T-cell (primary cell): ENCODE measurements around the gene YWHAB. TPM values are rescaled to one million over a fixed set of nuclear protein-coding genes. Genes with fewer than 3 reads are reported as not detected.

Experiments used
- ATAC-seq, 4 experiments: fragments of 200-7000 bp in 3 of 4; fragments of 150-1000 bp in 1 of 4; cut with Tn5 transposase; replicated peaks in 1 of 4; 1 replicate in 3 of 4; 2 replicates in 1 of 4; pipeline ENCODE4 v1.10.0; 2021; ENCODE audit warnings: moderate library complexity in 3 of 4, mild to moderate bottlenecking in 2 of 4, moderate number of reproducible peaks in 1 of 4
- CTCF ChIA-PET, 2 donors: fragments of 300-600 bp; sonication (Branson Sonifier 250); formaldehyde crosslinking; loops; one replicate each; lab custom pipeline; 2022; ENCODE audit warnings: antibody characterized with exemption in 2 of 2; lab: Charles Lee
- POLR2A ChIA-PET, 2 donors: fragments of 300-600 bp; sonication (Branson Sonifier 250); formaldehyde crosslinking; loops; one replicate each; lab custom pipeline; 2022; ENCODE audit warnings: antibody characterized with exemption in 2 of 2; lab: Charles Lee
- DNase-seq, 35 experiments: peaks; one replicate each; pipeline versions ENCODE4 v3.0.0 to v3.0.0-alpha.2; 2013 to 2023
- H3K27ac ChIP-seq: one replicate; pipeline ENCODE4 v1.5.1; 2013; ENCODE audit warnings: low read length
- H3K27me3 ChIP-seq, 2 experiments: replicated peaks in 1 of 2; 1 replicate in 1 of 2; 2 replicates in 1 of 2; pipeline versions ENCODE4 v1.6.1 to v1.7.0; 2013; ENCODE audit warnings: low read length in 1 of 2, mixed read lengths in 1 of 2; ENCODE audit not compliant: control insufficient read depth in 2 of 2, insufficient read depth in 2 of 2; ENCODE audit errors: extremely low read depth in 1 of 2
- H3K36me3 ChIP-seq, 2 donors: 1 replicate in 1 of 2; 2 replicates in 1 of 2; pipeline versions ENCODE4 v1.6.1 to v1.7.0; 2013; ENCODE audit warnings: low read length in 1 of 2; ENCODE audit not compliant: control insufficient read depth in 2 of 2, insufficient read depth in 1 of 2; ENCODE audit errors: extremely low read depth in 1 of 2
- H3K4me1 ChIP-seq, 2 experiments: 1 replicate in 1 of 2; 2 replicates in 1 of 2; pipeline versions ENCODE4 v1.6.1 to v1.7.0; 2013; ENCODE audit warnings: low read length in 2 of 2, mixed read lengths in 1 of 2; ENCODE audit not compliant: insufficient read depth in 2 of 2, control insufficient read depth in 1 of 2; ENCODE audit errors: extremely low read depth in 1 of 2
- H3K4me3 ChIP-seq, 2 donors: 1 replicate in 1 of 2; 2 replicates in 1 of 2; pipeline versions ENCODE4 v1.5.1 to v1.7.0; 2013; ENCODE audit warnings: mild to moderate bottlenecking in 2 of 2, low read length in 1 of 2, moderate library complexity in 1 of 2; ENCODE audit not compliant: control insufficient read depth in 1 of 2; ENCODE audit errors: extremely low read depth in 1 of 2
- H3K9me3 ChIP-seq: 2 replicates; pipeline ENCODE4 v1.7.0; 2013
- H3K27ac Mint-ChIP-seq, 2 donors: one replicate each; pipeline ENCODE4 v1.8.0; 2020 to 2021; ENCODE audit warnings: mild to moderate bottlenecking in 2 of 2, mixed read lengths in 2 of 2
- H3K27me3 Mint-ChIP-seq, 2 donors: one replicate each; pipeline ENCODE4 v1.8.0; 2021 to 2022; ENCODE audit warnings: mixed read lengths in 2 of 2
- H3K36me3 Mint-ChIP-seq: one replicate; pipeline ENCODE4 v1.8.0; 2021; ENCODE audit warnings: mixed read lengths
- H3K4me1 Mint-ChIP-seq, 3 donors: one replicate each; pipeline ENCODE4 v1.8.0; 2020 to 2022; ENCODE audit warnings: mixed read lengths in 3 of 3, mild to moderate bottlenecking in 1 of 3
- H3K4me3 Mint-ChIP-seq, 3 donors: one replicate each; pipeline ENCODE4 v1.8.0; 2020 to 2022; ENCODE audit warnings: mild to moderate bottlenecking in 3 of 3, mixed read lengths in 3 of 3, moderate library complexity in 3 of 3
- H3K9me3 Mint-ChIP-seq, 3 donors: one replicate each; pipeline ENCODE4 v1.8.0; 2020 to 2022; ENCODE audit warnings: mixed read lengths in 3 of 3
- WGBS: methylation state at CpG from one replicate; pipeline ENCODE4 v1.1.5; 2013; ENCODE audit warnings: missing lambda C conversion rate; ENCODE audit not compliant: insufficient coverage; 5-methylcytosine and 5-hydroxymethylcytosine counted together
- total RNA-seq, 35 experiments: library from RNA in 6 of 35; stranded (reverse) in 6 of 35; fragments of 120-200 nt in 1 of 35; gene quantifications; one replicate each; pipeline versions ENCODE4 v1.2.1 to v1.2.4 and lab custom pipeline; 2013 to 2026

Gene YWHAB
- total RNA-seq, 5 donors from 2014 or later (not counting 1 experiment from before 2014, with no cell fraction given) = 198 to 233 (median 205) TPM

- H3K9me3 Mint-ChIP-seq = no peaks in the 10 kb centered on the region
- Histone ChIP-seq H3K4me1 (peaks cover 16 to 38% of the 10 kb centered on the region in 2 experiments), H3K4me3 (peak overlapping the region; percentile 77 to 82), H3K27me3 (no peaks in the 10 kb centered on the region), H3K36me3 (peaks cover 0 to 2% of the 10 kb centered on the region in 2 donors), H3K9me3 (no peaks in the 10 kb centered on the region), H3K27ac (peak overlapping the region; percentile 72)
- POLR2A ChIA-PET = interaction anchor here in 1 of 2 donors (0.6 to 0.7 kb wide), 2 partner anchors 13 to 1373 kb away, joined by 3 to 4 read pairs; no protein-coding TSS in a partner anchor
- H3K4me1 Mint-ChIP-seq = peaks cover 64 to 67% (median 64%) of the 10 kb centered on the region in 3 donors
- peak; percentile 1 to 5 (median 2) for ATAC-seq
- WGBS = 2% methylated on average over 10 of the region's 14 CpGs
- H3K4me3 Mint-ChIP-seq = peak overlapping the region; percentile 93 to 96 (median 95)
- no peaks in the 10 kb centered on the region for H3K27me3 Mint-ChIP-seq
- CTCF ChIA-PET = interaction anchor here in 1 of 2 donors (0.7 to 1.4 kb wide), 4 partner anchors 10 to 1294 kb away, joined by 3 to 4 read pairs (median 4); partner anchors contain the start of genes IFT52 and PABPC1L
- DNase-seq = peak in 1 of 35 experiments; percentile 12
- H3K36me3 Mint-ChIP-seq = peaks cover 4% of the 10 kb centered on the region
- H3K27ac Mint-ChIP-seq = peak overlapping the region; percentile 96 to 98
Observed at GRCh38 chr20:44884907-44885391, 556 bp upstream of the YWHAB start.

- peaks cover 23 to 46% of the 10 kb centered on the region in 2 experiments for H3K4me1 ChIP-seq
- no peak for DNase-seq
- no peak for ATAC-seq
- Mint-ChIP-seq H3K4me1 (peaks cover 72 to 79% (median 74%) of the 10 kb centered on the region in 3 donors), H3K27me3 (no peaks in the 10 kb centered on the region), H3K4me3 (peak overlapping the region; percentile 93 to 97 (median 96)), H3K36me3 (peaks cover 4% of the 10 kb centered on the region), H3K9me3 (no peaks in the 10 kb centered on the region), H3K27ac (peak overlapping the region; percentile 94 to 97)
- WGBS = no CpG with 5 or more reads among the region's 8 CpGs
- POLR2A ChIA-PET = no interaction called here
- H3K27ac ChIP-seq = peak overlapping the region; percentile 78
- no peaks in the 10 kb centered on the region for H3K9me3 ChIP-seq
- H3K27me3 ChIP-seq = no peaks in the 10 kb centered on the region
- CTCF ChIA-PET = no interaction called here
- peak overlapping the region; percentile 77 to 82 for H3K4me3 ChIP-seq
- peaks cover 0 to 2% of the 10 kb centered on the region in 2 donors for H3K36me3 ChIP-seq
Observed at GRCh38 chr20:44886266-44886651, 754 bp downstream of the YWHAB start.

- H3K27ac Mint-ChIP-seq = peak overlapping the region; percentile 94 to 97
- peak overlapping the region; percentile 93 to 97 (median 96) for H3K4me3 Mint-ChIP-seq
- H3K27me3 ChIP-seq = no peaks in the 10 kb centered on the region
- ChIA-PET CTCF (no interaction called here), POLR2A (no interaction called here)
- H3K4me3 ChIP-seq = peak overlapping the region; percentile 77 to 82
- DNase-seq (no peak), ATAC-seq (no peak)
- H3K27me3 Mint-ChIP-seq = no peaks in the 10 kb centered on the region
- no peaks in the 10 kb centered on the region for H3K9me3 Mint-ChIP-seq
- H3K36me3 Mint-ChIP-seq = peaks cover 4% of the 10 kb centered on the region
- WGBS = 0% methylated on average over 1 of the region's 2 CpGs
- H3K4me1 Mint-ChIP-seq = peaks cover 75 to 80% (median 79%) of the 10 kb centered on the region in 3 donors
- peaks cover 0 to 2% of the 10 kb centered on the region in 2 donors for H3K36me3 ChIP-seq
- H3K27ac ChIP-seq = peak overlapping the region; percentile 78
- peaks cover 25 to 52% of the 10 kb centered on the region in 2 experiments for H3K4me1 ChIP-seq
- H3K9me3 ChIP-seq = no peaks in the 10 kb centered on the region
Observed at GRCh38 chr20:44886828-44887227, 1.3 kb downstream of the YWHAB start.

- 41% methylated on average over 2 of the region's 4 CpGs for WGBS
- CTCF ChIA-PET = interaction anchor here in 1 of 2 donors (1.4 to 2.3 kb wide), 6 partner anchors 9 to 124 kb away, joined by 4 to 10 read pairs (median 5); partner anchors contain the start of gene PABPC1L
Observed at GRCh38 chr20:44887466-44887865, 2.0 kb downstream of the YWHAB start.

GRCh38 chr20:44888226-44889103, 3.0 kb downstream of the YWHAB start:
- ATAC-seq (no peak), DNase-seq (peak in 1 of 35 experiments; percentile 41)
- Histone ChIP-seq H3K4me1 (peaks cover 25 to 61% of the 10 kb centered on the region in 2 experiments), H3K36me3 (peaks cover 0 to 2% of the 10 kb centered on the region in 2 donors), H3K27me3 (no peaks in the 10 kb centered on the region), H3K4me3 (peak overlapping the region in 1 of 2 donors; percentile 15), H3K27ac (peak overlapping the region; percentile 49), H3K9me3 (no peaks in the 10 kb centered on the region)
- CTCF ChIA-PET = interaction anchor here (0.6 to 2.3 kb wide), 8 partner anchors 8 to 240 kb away, joined by 3 to 10 read pairs (median 4); partner anchors contain the start of gene PABPC1L (in 1 of the 2)
- H3K27me3 Mint-ChIP-seq = no peaks in the 10 kb centered on the region
- peaks cover 9% of the 10 kb centered on the region for H3K36me3 Mint-ChIP-seq
- peak overlapping the region; percentile 83 to 88 for H3K27ac Mint-ChIP-seq
- WGBS = no CpG with 5 or more reads among the region's 6 CpGs
- POLR2A ChIA-PET = interaction anchor here (0.5 to 1.1 kb wide), 6 partner anchors 9 to 174 kb away, joined by 3 to 7 read pairs (median 4); partner anchors contain the start of gene PABPC1L (in 1 of the 2)
- H3K4me1 Mint-ChIP-seq = peaks cover 77 to 85% (median 83%) of the 10 kb centered on the region in 3 donors
- no peaks in the 10 kb centered on the region for H3K9me3 Mint-ChIP-seq
- peak overlapping the region; percentile 93 to 97 (median 96) for H3K4me3 Mint-ChIP-seq

More at GRCh38 chr20:44887466-44887865, 2.0 kb downstream of the YWHAB start:
- Histone ChIP-seq H3K27me3 (no peaks in the 10 kb centered on the region), H3K4me1 (peaks cover 25 to 58% of the 10 kb centered on the region in 2 experiments), H3K27ac (no peak overlapping the region), H3K9me3 (no peaks in the 10 kb centered on the region), H3K36me3 (peaks cover 0 to 2% of the 10 kb centered on the region in 2 donors), H3K4me3 (peak overlapping the region; percentile 62 to 82)
- Mint-ChIP-seq H3K4me1 (peaks cover 79 to 86% (median 79%) of the 10 kb centered on the region in 3 donors), H3K27ac (peak overlapping the region; percentile 94 to 97), H3K9me3 (no peaks in the 10 kb centered on the region), H3K36me3 (peaks cover 9% of the 10 kb centered on the region), H3K4me3 (peak overlapping the region; percentile 93 to 97 (median 96)), H3K27me3 (no peaks in the 10 kb centered on the region)
- POLR2A ChIA-PET = no interaction called here
- ATAC-seq = no peak
- DNase-seq = no peak
